LNCAP (cell line): ENCODE results near the gene DDX10.

Experiments used
- CTCF ChIP-seq: fragments of 450-650 bp; IDR thresholded peaks from 2 replicates; pipeline ENCODE4 v1.5.1; 2017; ENCODE audit warnings: mild to moderate bottlenecking

DDX10 gene

GRCh38 chr11:108685419-108686130, 20.7 kb downstream of the DDX10 start:
- no peak for TF ChIP-seq CTCF

- TF ChIP-seq CTCF: no peak
Measured at GRCh38 chr11:108693852-108694251, 29.0 kb downstream of the DDX10 start.

- TF ChIP-seq CTCF: no peak
Measured at GRCh38 chr11:108694846-108695245, 30.0 kb downstream of the DDX10 start.

- TF ChIP-seq CTCF: peak; percentile 90
Measured at GRCh38 chr11:108697872-108698473, 33.1 kb downstream of the DDX10 start.

GRCh38 chr11:108698844-108699642, 34.2 kb downstream of the DDX10 start:
- TF ChIP-seq CTCF: no peak

- no peak for TF ChIP-seq CTCF
Measured at GRCh38 chr11:108703916-108704315, 39.0 kb downstream of the DDX10 start.

- no peak for TF ChIP-seq CTCF
Measured at GRCh38 chr11:108705061-108705460, 40.2 kb downstream of the DDX10 start.
